Measurements from ENCODE around the gene ATP2A1.
"Not testable (repeated sequence)": the region's sequence is repeated elsewhere in the genome, so short reads cannot be mapped to it uniquely, and the experiment has no call there.

ATP2A1 gene

GRCh38 chr16:28882551-28883160 lies 4.4 kb downstream of the ATP2A1 start:
- DNase-seq, result no peak

- no peak for DNase-seq
These were observed 5.1 kb downstream of the ATP2A1 start for GRCh38 chr16:28883221-28883996.

- no peak for DNase-seq
These were observed 5.8 kb downstream of the ATP2A1 start for GRCh38 chr16:28884045-28884444.

- DNase-seq, result no peak
These were observed 8.7 kb downstream of the ATP2A1 start for GRCh38 chr16:28886945-28887344.

- DNase-seq, result not testable (repeated sequence)
These were observed 12.1 kb downstream of the ATP2A1 start for GRCh38 chr16:28890355-28890754.

GRCh38 chr16:28891964-28892890 lies 13.9 kb downstream of the ATP2A1 start:
- no peak for DNase-seq

GRCh38 chr16:28893291-28893690 lies 15.0 kb downstream of the ATP2A1 start:
- no peak for DNase-seq

- no peak for DNase-seq
These were observed 17.3 kb downstream of the ATP2A1 start for GRCh38 chr16:28895609-28896008.

- DNase-seq, result no peak
These were observed 19.5 kb downstream of the ATP2A1 start for GRCh38 chr16:28897826-28898225.

GRCh38 chr16:28898266-28898665 lies 20.0 kb downstream of the ATP2A1 start:
- DNase-seq, result no peak

- DNase-seq, result no peak
These were observed 20.7 kb downstream of the ATP2A1 start for GRCh38 chr16:28898942-28899341.

GRCh38 chr16:28899882-28900590 lies 21.7 kb downstream of the ATP2A1 start:
- no peak for DNase-seq

- no peak for DNase-seq
These were observed 22.3 kb downstream of the ATP2A1 start for GRCh38 chr16:28900601-28901000.

- DNase-seq, result no peak
These were observed 23.6 kb downstream of the ATP2A1 start for GRCh38 chr16:28901862-28902261.

- DNase-seq, result no peak
These were observed 24.6 kb downstream of the ATP2A1 start for GRCh38 chr16:28902909-28903308.

GRCh38 chr16:28903344-28904042 lies 25.2 kb downstream of the ATP2A1 start:
- DNase-seq, result no peak

GRCh38 chr16:28904363-28904762 lies 26.1 kb downstream of the ATP2A1 start:
- no peak for DNase-seq

- DNase-seq, result no peak
These were observed 26.5 kb downstream of the ATP2A1 start for GRCh38 chr16:28904828-28905227.

- no peak for DNase-seq
These were observed 27.0 kb downstream of the ATP2A1 start for GRCh38 chr16:28905229-28905754.

GRCh38 chr16:28905800-28906372 lies 27.6 kb downstream of the ATP2A1 start:
- no peak for DNase-seq
